ENCODE results near the gene EXOSC6. TPM values are rescaled to one million over a fixed set of nuclear protein-coding genes. Genes with fewer than 3 reads are reported as not detected.
"Not testable (repeated sequence)": the region's sequence is repeated elsewhere in the genome, so short reads cannot be mapped to it uniquely, and the experiment has no call there.

Gene EXOSC6
- total and polyA plus RNA-seq, 2 of the 4 experiments (the other 2 are of a cell fraction): 5.8 to 7.0 TPM

DNA sequence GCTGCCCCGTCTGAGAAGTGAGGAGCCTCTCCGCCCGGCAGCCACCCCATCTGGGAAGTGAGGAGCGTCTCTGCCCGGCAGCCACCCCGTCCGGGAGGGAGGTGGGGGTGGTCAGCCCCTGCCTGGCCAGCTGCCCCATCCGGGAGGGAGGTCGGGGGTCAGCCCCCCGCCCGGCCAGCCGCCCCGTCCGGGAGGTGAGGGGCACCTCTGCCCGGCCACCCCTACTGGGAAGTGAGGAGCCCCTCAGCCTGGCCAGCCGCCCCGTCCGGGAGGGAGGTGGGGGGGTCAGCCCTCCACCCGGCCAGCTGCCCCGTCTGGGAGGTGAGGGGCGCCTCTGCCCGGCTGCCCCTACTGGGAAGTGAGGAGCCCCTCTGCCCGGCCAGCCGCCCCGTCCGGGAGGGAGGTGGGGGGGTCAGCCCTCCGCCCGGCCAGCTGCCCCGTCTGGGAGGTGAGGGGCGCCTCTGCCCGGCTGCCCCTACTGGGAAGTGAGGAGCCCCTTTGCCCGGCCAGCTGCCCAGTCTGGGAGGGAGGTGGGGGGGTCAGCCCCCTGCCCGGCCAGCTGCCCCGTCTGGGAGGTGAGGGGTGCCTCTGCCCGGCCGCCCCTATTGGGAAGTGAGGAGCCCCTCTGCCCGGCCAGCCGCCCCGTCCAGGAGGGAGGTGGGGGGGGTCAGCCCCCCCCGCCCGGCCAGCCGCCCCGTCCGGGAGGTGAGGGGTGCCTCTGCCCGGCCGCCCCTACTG lies 46.9 kb downstream of the EXOSC6 start:
- H3K9me3 ChIP-seq (ENCODE audit: control insufficient read depth, insufficient read depth, low read length); H3K4me1 ChIP-seq (ENCODE audit: control insufficient read depth, insufficient read depth, low read length); H3K18ac ChIP-seq (ENCODE audit: low read depth, low read length); H4K20me1 ChIP-seq (ENCODE audit: insufficient read depth, low read length); H4K91ac ChIP-seq (ENCODE audit: insufficient read depth, low read depth, low read length); BruUV-seq (replicated peaks); H2BK15ac ChIP-seq (ENCODE audit: low read depth, low read length); ATAC-seq (ENCODE audit: low read depth); H2AK9ac ChIP-seq (replicated peaks; ENCODE audit: low read depth, low read length, poor library complexity); DNase-seq; H2BK5ac ChIP-seq (ENCODE audit: low read depth, low read length, poor library complexity, severe bottlenecking); H3K14ac ChIP-seq (replicated peaks; ENCODE audit: low read depth, low read length); dilution Hi-C loops (cut with HindIII; ENCODE audit: low sequenced_read_pairs, unreplicated experiment); H3K27me3 ChIP-seq (ENCODE audit: control insufficient read depth, insufficient read depth, low read length); POLR2A ChIA-PET (ENCODE audit: unreplicated experiment); H2AFZ ChIP-seq (replicated peaks; ENCODE audit: low read length, poor library complexity); H3K9ac ChIP-seq (ENCODE audit: low read depth, low read length); H3K27ac ChIP-seq (ENCODE audit: insufficient read depth, low read length); H2BK120ac ChIP-seq (ENCODE audit: low read depth, low read length); H3K4ac ChIP-seq (ENCODE audit: low read depth, low read length); H4K5ac ChIP-seq (ENCODE audit: low read depth, low read length); H3K36me3 ChIP-seq (ENCODE audit: control insufficient read depth, insufficient read depth, low read length); H3K23ac ChIP-seq (ENCODE audit: low read depth, low read length); in situ Hi-C loops (cut with MboI; ENCODE audit: low sequenced_read_pairs); CTCF ChIA-PET; H3K56ac ChIP-seq (ENCODE audit: extremely low read depth, insufficient read depth, low read length); H3K9me1 ChIP-seq (ENCODE audit: insufficient read depth, low read length); H2AK5ac ChIP-seq (ENCODE audit: low read depth, low read length); intact Hi-C loops (cut with micrococcal nuclease); H4K8ac ChIP-seq (ENCODE audit: low read depth in 2 of 2, low read length in 2 of 2); H3K4me2 ChIP-seq (ENCODE audit: low read depth, low read length); H3K4me3 ChIP-seq (ENCODE audit: insufficient read depth, low read depth, low read length); H2BK20ac ChIP-seq (ENCODE audit: low read depth, low read length); H3K79me1 ChIP-seq (ENCODE audit: low read depth in 1 of 2, low read length in 2 of 2): not testable (repeated sequence)
- WGBS, 2 experiments (ENCODE audit: extremely low coverage in 2 of 2, insufficient read length in 1 of 2): no CpG with 5 or more reads among the region's 46 CpGs

DNA sequence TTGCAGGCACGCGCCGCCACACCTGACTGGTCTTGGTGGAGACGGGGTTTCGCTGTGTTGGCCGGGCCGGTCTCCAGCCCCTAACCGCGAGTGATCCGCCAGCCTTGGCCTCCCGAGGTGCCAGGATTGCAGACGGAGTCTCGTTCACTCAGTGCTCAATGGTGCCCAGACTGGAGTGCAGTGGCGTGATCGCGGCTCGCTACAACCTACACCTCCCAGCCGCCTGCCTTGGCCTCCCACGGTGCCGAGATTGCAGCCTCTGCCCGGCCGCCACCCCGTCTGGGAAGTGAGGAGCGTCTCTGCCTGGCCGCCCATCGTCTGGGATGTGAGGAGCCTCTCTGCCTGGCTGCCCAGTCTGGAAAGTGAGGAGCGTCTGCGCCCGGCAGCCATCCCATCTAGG lies 47.7 kb downstream of the EXOSC6 start:
- H4K91ac ChIP-seq (ENCODE audit: insufficient read depth, low read depth, low read length); dilution Hi-C loops (cut with HindIII; ENCODE audit: low sequenced_read_pairs, unreplicated experiment): not testable (repeated sequence)

More for the DNA sequence above, 47.7 kb downstream of the EXOSC6 start:
- H3K56ac ChIP-seq (ENCODE audit: extremely low read depth, insufficient read depth, low read length); H2BK15ac ChIP-seq (ENCODE audit: low read depth, low read length); H3K18ac ChIP-seq (ENCODE audit: low read depth, low read length); H3K23ac ChIP-seq (ENCODE audit: low read depth, low read length); ATAC-seq (ENCODE audit: low read depth); H3K79me1 ChIP-seq (ENCODE audit: low read depth in 1 of 2, low read length in 2 of 2); H4K8ac ChIP-seq (ENCODE audit: low read depth in 2 of 2, low read length in 2 of 2); H4K5ac ChIP-seq (ENCODE audit: low read depth, low read length); H2BK120ac ChIP-seq (ENCODE audit: low read depth, low read length); POLR2A ChIA-PET (ENCODE audit: unreplicated experiment); intact Hi-C loops (cut with micrococcal nuclease); H2AK9ac ChIP-seq (replicated peaks; ENCODE audit: low read depth, low read length, poor library complexity); H3K4me1 ChIP-seq (ENCODE audit: control insufficient read depth, insufficient read depth, low read length); H2AK5ac ChIP-seq (ENCODE audit: low read depth, low read length); in situ Hi-C loops (cut with MboI; ENCODE audit: low sequenced_read_pairs); H2AFZ ChIP-seq (replicated peaks; ENCODE audit: low read length, poor library complexity); H3K9me1 ChIP-seq (ENCODE audit: insufficient read depth, low read length); H3K9ac ChIP-seq (ENCODE audit: low read depth, low read length); H3K9me3 ChIP-seq (ENCODE audit: control insufficient read depth, insufficient read depth, low read length); H3K14ac ChIP-seq (replicated peaks; ENCODE audit: low read depth, low read length); H3K4me2 ChIP-seq (ENCODE audit: low read depth, low read length); H3K4ac ChIP-seq (ENCODE audit: low read depth, low read length); CTCF ChIA-PET; H4K20me1 ChIP-seq (ENCODE audit: insufficient read depth, low read length); H2BK5ac ChIP-seq (ENCODE audit: low read depth, low read length, poor library complexity, severe bottlenecking); BruUV-seq (replicated peaks); H3K27me3 ChIP-seq (ENCODE audit: control insufficient read depth, insufficient read depth, low read length); H3K4me3 ChIP-seq (ENCODE audit: insufficient read depth, low read depth, low read length); DNase-seq; H3K36me3 ChIP-seq (ENCODE audit: control insufficient read depth, insufficient read depth, low read length); H2BK20ac ChIP-seq (ENCODE audit: low read depth, low read length); H3K27ac ChIP-seq (ENCODE audit: insufficient read depth, low read length): not testable (repeated sequence)
- no CpG with 5 or more reads among the region's 29 CpGs for WGBS, 2 experiments (ENCODE audit: extremely low coverage in 2 of 2, insufficient read length in 1 of 2)

All from IMR-90 (cell line).